NCI-H1417 (cell line): ENCODE data around the gene DGCR8.

Experiments
- DNase-seq, 3 experiments: peaks; one replicate each; lab custom pipeline; 2025; lab: John Stamatoyannopoulos, UW

DGCR8 gene

DNA sequence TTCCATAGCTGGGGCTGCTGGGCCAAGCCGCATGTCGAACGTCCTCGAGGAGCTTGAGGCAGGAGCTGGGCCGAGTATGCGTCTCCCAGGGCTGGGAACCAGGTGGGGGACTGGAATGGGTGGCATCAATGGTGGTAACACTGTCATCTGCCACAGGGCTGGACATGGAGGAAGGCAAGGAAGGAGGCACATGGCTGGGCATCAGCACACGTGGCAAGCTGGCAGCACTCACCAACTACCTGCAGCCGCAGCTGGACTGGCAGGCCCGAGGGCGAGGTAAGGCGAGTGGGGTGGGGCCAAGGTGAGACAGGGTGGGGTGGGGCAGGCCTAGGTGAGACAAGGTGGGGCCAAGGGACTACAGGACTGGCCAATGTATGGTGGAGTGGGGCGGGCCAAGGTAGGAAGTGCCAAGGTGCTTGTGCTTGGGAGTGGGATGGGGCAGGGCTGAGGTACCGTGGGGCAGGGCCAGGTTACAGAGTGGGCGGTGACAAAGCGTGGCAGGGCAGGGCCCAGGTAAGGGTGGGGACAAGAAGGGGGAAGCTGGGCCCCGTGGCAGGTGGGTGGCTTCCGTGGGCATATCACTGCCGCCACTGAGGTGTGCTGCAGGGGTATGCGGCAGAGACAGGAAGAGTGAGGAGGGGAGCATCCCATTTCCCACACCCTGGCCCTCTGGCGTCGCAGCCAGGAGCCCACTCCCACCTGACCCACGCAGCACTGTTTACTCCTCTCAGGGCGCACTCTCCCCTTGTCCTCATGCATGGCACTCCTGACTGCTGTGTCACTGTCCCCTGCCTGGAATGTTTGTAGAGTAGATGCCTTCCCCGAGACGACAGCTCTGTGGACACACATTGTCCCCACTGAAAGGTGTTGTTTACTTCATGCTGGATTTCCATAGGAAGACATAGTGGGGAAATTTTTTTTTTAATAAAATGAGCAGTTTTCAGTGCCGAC lies 27.5 kb upstream of the DGCR8 start:
- no peak for DNase-seq

DNA sequence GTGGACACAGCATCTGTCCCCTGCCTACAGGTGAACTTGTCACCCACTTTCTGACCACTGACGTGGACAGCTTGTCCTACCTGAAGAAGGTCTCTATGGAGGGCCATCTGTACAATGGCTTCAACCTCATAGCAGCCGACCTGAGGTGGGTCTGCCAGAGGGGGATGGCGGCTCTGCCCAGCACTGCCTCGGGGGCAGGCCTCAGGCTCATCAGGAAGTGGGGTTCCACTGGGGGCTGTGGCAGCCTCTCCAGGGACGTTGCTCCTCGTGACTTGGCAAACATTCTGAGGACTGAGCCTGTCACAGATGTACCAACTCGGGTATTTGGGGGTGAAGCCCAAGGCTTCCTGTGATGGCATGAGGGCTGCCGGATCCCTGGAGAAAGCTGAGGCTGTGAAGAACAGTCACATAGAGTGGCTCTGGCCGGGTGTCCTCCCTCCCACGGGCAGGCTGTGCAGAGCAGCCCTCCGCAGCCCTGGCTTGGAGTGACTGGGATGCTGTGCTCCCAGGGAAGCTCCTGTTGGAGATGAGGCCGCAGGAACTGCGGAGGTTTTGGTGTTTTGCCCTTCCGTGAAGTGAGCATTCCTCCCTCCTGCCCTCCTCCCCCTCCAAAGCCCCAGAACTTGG lies 26.5 kb upstream of the DGCR8 start:
- no peak for DNase-seq

DNA sequence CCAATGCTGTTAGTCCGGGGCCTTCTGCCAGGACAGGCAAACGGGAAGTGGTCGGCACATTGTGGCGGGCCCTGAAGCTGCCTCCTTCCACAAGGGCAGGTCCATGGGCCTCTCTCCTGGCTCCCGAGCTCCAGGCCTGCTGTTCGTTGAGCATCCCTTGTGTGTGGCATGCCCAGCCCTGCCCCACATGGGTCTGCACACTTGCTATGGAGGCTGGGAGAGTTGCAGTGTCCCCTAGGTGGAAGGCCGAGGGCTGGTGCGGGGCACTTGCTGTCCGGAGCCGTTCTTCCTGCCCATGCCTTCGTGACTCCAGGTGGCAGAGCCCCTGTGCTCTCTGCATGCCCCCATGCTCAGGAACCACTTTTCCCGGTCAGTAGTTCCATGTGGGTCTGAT lies 26.0 kb upstream of the DGCR8 start:
- DNase-seq, result no peak

DNA sequence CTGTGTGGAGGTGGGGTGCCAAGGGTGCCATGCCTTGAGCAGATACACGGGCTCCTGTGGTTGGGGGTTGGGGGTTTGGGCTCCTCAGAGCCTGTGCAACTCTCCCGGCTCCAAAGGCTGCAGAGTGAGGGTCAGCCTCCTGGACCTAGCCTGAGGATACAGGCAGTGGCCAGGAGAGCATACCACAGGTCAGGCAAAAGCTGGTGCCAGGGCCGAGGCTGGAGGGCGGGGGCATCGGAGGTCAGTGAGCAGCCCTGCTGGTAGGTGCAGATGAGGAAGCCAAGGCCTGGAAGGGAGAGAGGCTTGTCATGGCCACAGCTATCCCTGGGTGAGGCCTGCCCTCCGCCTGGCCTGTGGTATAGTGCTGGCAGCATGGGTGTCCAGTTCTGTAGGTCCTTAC lies 25.6 kb upstream of the DGCR8 start:
- no peak for DNase-seq

DNA sequence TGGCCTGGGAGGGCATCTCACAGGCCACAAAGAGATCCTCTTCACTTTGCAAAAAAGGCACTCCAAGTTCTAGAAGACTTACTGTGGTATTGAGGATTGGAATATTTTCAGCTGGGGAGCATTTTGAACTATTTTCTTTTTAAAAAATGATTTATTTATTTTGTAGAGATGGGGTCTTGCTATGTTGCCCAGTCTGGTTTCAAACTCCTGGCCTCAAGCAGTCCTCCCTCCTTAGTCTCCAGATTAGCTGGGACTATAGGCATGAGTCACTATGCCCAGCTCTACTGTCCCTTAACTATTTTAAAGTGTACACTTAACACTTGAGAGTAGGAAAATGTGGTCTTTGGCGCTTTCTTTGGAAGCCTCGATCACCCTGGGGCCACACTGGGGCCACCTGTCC lies 24.9 kb upstream of the DGCR8 start:
- DNase-seq, result no peak

DNA sequence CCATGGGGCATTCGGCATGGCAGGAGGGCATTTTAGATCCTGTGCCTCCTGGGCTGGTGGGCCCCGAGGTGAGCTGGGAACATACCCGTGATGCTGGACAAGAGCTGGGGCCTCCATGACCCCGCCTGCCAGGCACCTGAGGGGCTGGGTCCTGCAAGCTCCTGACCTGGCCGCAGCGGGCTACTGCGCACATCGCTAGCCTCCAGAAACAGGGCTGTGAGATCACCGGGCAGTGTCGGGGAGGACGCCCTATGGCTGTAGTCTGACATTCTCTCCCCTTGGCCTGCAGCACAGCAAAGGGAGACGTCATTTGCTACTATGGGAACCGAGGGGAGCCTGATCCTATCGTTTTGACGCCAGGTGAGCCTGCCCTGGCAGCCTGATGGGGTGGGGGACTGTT lies 24.4 kb upstream of the DGCR8 start:
- no peak for DNase-seq

DNA sequence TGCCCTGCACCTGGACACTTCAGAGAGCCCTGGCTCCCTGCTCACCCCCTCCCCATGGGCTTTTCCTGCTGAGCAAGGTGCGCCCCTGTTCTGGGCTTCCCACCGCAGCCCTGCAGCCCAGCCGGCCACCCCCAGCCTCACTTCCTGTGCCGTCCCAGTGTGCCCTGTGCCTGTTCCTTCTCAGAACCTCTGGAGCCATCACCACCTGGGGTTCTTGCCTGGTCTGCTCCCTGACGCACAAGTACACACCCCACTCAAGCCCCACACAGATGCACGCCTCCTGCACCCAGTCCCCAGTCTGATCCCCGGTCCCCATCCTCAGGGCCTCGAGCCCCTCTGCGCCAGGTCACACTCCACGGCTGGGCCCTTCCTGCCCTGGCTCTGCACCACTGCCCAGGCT lies 23.9 kb upstream of the DGCR8 start:
- no peak for DNase-seq

DNA sequence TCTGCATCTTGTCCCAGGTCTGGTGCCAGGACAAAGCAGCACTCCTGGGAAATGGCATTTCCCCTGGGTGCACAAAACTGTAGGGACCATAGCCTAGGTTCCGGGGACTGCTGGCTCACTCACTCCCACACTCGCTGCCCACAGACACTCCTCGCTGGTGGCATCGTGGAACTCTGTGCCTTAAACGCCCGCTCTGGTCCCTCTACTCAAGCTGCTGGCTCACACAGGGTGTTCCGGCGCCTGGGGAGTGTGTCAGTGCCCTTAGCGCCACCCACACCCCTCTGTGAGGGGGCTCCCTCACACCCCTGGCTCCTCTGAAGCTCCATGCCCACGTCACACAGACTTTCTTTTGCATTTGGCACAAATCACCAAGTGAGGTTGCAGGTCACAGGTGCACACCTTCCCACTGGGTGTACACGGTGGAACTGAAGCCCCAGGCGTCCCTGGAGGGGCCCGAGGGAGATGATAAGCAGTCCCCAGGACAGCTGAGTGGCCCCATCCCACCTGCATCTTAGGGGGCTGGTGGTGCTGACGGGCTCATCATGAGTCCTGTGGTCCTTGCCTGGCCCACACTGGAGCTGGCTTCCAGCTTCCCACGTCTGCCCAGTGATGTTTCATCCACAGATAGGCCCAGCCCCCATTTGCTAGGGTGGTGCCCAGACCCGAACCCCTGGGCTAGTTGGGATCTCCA lies 23.2 kb upstream of the DGCR8 start:
- DNase-seq, result no peak

DNA sequence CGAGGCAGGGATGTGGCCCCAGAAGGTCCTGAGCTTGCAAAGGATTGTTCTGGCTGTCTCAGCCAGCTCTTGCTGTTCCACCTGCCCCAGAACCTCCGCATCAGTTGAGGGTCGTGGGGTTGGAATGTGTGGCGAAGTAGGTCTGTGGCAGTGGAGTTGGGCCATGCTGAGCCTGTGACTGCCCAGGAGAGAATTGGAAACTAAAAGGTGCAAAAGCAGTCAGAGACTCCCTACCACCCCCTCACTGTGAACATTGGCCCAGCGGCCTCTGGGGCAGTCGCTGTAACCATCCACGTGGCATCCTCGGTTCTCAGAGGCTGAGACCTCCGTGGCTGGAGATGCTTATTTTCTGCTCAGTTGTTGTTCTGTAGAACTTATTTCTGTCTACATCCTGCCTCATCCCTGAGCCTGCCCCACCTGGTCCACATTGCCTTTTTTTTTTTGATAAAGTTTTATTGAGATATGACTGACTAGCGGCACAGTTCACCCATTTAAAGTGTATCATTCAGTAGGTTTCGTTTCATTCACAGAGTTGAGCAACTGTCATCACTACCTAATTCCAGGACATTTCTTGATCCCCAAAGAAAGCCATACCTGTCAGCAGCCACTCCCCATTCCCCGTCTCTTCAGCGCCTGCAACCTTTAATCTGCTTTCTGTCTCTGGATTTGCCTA lies 22.3 kb upstream of the DGCR8 start:
- DNase-seq, result no peak

DNA sequence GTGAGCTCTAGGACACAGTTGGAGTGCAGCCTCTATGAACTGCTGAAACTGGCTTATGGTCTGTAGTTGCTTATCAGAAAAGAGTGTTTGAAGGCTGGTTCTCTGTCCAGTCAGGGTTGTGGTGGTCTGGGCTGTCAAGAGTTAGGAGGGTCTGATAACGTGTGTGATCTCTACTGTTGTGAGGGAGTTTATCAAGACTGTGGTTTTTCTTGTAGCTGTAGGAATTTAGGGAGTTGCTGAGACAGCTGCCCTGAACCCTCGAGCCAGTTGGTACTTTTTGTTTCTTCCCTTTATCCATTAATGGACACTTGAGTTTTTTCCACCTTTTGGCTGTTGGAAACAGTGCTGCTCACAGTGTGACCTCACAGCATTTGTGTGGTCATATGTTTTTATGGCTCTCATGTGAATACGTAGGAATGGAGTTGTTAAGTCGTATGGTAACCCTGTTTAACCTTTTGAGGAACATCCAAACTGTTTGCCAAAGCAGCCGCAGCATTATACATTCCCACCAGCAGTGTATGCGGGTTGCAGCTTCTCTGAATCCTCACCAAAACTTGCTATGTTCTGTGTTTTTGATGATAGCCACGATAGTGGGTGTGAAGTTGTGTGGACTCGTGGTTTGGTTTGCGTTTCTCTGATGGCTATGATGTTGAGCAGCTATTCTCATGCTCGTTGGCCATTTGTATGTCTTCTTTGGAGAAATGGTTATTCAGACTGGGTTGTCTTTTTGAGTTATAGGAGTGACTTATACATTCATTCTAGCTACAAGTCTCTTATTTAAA lies 20.9 kb upstream of the DGCR8 start:
- DNase-seq, result no peak

DNA sequence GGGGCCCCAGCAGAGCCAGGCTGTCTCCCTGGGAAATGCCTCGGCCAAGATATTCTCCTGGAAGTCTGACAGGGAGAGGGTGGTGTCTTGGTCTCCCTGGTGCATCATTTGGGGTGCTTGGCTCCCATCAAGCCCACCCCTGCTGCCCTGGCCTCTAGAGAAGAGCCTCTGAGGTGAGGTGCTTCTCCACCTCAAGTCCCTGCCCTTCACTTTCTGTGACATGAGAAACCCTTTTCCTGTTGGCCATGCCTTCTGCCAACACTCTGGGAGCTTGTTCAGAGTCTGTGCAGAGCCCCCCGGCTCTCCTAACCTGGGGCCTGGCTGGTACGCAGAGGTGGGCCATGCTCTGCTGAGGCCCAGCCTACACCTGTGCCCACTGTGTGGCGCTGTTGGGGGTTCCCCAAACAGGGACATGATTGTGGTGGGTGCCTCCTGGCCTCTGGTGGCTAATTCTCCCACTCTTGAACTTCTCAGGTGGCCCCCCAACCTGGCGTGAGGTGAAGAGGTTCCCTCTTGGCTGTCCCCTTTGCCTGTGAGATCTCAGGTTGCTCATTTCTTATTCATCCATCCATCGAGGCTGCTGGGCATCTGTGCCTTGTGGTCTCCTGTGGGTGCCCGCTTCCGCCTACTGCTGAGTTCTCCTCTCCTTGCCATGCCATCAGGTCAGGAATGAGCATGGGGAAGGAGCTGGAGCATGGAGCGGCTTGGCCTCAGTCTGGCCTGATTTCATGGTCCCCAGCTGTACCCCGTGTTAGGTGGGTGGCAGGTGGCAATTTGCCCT lies 19.2 kb upstream of the DGCR8 start:
- DNase-seq, result no peak

DNA sequence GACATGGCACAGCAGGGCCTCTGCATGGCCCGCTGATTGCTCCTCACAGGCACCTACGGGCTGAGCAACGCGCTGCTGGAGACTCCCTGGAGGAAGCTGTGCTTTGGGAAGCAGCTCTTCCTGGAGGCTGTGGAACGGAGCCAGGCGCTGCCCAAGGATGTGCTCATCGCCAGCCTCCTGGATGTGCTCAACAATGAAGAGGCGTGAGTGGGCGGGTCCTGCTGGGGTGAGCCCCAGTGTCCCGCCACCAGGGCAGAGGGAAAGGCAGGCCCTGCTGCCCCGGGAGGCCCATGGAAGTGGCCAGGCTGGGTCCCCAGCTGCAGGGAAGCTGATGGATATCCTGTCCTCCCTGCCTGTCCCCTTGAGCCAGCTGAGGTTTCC lies 18.6 kb upstream of the DGCR8 start:
- no peak for DNase-seq

DNA sequence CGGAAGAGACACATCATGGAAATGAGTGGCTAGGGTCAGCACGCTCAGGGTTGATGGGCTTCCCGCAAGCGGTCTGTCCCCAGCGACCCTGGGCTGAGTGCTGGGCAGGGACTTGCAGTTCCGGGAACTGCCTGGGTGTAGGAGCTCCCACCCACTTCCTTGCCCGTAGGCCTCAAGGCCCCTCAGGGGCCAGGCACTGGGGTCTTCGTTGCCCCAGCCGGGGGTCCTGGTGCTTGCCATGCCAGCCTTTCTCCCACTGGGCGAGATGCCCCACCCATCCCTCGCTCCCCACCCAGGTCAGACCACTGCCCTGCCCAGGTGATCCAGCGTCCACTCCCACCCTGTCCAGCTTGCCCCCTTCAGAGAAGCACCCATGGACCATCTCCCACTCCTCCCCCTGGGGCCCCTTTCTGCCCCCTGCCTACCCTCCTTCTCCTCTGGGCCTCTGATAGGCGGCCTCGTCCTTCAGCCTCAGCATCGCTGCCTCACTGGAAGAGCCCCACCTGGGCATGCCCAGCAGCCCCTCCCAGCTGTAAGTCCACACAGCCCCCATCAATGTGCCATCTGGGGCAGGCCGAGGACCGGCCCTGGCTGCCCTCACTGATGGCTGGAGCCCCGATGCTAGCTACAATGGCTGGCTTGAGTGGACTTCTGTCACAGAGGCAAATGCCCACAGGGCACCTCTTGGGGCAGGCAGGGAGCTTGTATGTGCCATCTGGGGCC lies 17.8 kb upstream of the DGCR8 start:
- DNase-seq, result no peak

DNA sequence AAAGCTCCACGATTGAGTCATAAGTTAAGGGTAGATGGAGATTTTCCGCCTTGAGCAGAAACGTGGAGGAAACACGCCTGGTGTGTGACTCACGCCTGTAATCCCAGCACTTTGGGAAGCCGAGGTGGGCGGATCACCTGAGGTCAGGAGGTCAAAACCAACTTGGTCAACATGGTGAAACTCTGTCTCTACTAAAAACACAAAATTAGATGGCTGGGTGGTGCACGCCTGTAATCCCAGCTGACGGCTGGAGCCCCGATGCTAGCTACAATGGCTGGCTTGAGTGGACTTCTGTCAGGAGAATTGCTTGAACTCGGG lies 17.3 kb upstream of the DGCR8 start:
- no peak for DNase-seq

DNA sequence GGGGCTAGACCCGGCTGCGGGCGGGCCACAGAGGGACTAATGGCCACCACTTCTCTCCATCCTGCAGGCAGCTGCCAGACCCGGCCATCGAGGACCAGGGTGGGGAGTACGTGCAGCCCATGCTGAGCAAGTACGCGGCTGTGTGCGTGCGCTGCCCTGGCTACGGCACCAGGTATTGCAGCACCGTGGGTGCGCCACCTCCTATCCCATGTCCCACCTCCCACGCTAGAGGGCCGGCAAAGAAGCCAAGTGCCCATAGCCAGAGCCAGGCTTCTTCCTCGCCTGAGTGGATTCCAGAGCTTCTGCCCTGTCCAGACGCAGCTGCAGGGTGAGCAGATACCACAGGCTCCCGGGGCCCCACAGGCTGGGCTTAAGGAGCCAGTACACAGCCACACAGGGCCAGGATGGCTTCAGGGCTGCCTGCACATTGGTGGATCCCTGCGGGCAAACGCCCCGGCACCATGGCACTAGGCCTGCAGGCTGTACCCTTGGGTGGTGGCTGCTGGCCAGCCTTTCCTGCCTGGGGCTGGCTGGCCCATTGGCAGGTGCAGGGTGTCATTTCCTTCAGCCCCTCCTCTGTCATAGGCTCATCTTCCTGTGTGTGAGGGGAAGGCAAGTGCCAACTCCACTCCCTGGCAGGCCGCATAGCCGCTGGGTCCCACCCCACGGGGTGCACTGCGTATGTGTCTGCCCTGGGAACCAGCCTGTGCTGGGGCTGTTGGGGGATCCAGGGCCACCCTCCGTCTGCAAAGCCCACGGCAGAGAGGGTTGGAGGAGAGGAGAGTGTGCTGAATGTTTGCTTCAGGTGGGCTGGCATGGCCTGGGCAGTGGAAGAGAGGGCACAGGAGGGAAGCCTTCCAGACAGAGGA lies 16.5 kb upstream of the DGCR8 start:
- no peak for DNase-seq

DNA sequence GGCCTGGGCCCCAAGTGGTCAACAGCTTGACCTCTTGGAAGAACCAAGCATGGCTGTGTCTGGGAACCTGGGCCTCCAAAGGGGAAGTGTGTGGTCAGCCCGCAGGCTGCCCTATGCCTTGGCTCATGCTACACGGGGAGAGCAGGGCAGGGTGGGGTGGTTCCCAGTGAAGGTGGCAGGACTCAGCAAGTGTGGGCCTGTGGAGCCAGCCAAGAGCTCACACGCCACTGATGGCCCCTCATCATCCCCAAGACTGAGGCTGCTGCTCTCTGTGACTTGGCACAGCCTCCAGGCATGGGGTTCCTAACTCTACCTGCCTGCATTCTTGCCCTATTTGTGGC lies 15.9 kb upstream of the DGCR8 start:
- no peak for DNase-seq

DNA sequence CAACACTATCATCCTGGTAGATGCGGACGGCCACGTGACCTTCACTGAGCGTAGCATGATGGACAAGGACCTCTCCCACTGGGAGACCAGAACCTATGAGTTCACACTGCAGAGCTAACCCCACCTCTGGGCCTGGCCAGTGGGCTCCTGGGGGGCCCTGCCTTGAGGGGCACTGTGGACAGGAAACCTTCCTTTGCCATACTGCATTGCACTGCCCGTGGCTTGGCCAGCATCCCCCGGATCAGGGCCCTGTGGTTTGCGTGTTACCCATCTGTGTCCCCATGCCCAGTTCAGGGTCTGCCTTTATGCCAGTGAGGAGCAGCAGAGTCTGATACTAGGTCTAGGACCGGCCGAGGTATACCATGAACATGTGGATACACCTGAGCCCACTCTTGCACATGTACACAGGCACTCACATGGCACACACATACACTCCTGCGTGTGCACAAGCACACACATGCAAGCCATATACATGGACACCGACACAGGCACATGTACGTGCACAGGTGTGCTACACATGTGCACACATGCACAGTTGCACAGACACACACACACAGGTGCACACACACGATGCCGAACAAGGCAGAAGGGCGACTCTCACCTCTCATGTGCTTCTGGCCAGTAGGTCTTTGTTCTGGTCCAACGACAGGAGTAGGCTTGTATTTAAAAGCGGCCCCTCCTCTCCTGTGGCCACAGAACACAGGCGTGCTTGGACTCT lies 15.3 kb upstream of the DGCR8 start:
- DNase-seq, result no peak

DNA sequence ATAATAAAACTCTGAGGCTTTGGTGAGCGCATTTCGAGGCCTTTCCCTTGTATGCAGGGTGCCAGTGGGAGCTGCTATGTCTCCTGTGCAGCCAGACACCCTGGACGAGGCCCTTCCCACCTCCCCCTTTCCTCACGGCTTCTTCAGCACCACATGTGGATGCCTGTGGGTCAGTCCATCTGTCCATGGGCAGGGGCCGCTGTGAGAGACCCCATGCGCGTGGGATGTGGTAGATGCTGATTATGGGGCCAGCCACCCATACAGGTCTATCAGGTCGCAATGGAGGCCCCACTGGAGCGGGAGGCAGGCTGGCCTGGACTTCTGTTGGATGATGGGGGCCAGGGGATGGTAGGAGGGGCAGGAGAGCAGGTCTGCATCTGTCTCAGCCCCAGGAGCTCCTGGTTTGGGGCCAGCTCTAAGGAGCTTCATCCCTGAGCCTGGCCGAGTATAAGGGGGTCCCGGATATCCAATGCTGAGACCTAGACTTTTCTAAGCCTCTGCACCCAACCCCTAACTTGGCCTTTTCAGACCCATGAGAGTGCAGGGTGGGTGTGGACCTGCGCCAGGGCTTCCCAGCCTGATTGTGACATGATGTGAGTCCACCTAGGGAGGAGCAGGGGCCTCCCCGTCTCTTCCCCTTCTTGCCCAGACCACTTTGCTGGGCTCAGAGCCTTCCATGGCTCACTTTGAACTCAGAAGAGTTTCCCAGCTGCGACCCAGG lies 14.0 kb upstream of the DGCR8 start:
- DNase-seq, result no peak
